HepG2 (cell line): ENCODE measurements around the gene CRIM1.

Experiments used
- EED ChIP-seq: sonication (generic); formaldehyde crosslinking; IDR thresholded peaks from 2 replicates; pipeline ENCODE4 v1.5.0; 2020; ENCODE audit warnings: mild to moderate bottlenecking, missing genetic modification reagents
- NPAS2 ChIP-seq: sonication (generic); formaldehyde crosslinking; IDR thresholded peaks from 2 replicates; pipeline ENCODE4 v1.8.0; 2022; ENCODE audit warnings: mild to moderate bottlenecking, missing genetic modification reagents, borderline replicate concordance
- PHF8 ChIP-seq: sonication (generic); formaldehyde crosslinking; IDR thresholded peaks from 2 replicates; pipeline ENCODE4 v1.5.0; 2020; ENCODE audit warnings: missing genetic modification reagents
- TCF7 ChIP-seq: sonication (generic); IDR thresholded peaks from 2 replicates; pipeline ENCODE4 v1.6.1; 2016; ENCODE audit warnings: antibody characterized with exemption, low read depth
- ZNF24 ChIP-seq: fragments of 450-650 bp; IDR thresholded peaks from 2 replicates; pipeline ENCODE4 v1.6.1; 2017; ENCODE audit warnings: antibody characterized with exemption, mild to moderate bottlenecking
- TF ChIP-seq, protein P1 (sequence below), 2 experiments: IDR thresholded peaks; 2 replicates each; pipeline ENCODE4 v1.6.1; 2011 to 2012; ENCODE audit warnings: low read length in 2 of 2, borderline replicate concordance in 1 of 2, low read depth in 1 of 2, mild to moderate bottlenecking in 1 of 2, moderate library complexity in 1 of 2

DNA sequence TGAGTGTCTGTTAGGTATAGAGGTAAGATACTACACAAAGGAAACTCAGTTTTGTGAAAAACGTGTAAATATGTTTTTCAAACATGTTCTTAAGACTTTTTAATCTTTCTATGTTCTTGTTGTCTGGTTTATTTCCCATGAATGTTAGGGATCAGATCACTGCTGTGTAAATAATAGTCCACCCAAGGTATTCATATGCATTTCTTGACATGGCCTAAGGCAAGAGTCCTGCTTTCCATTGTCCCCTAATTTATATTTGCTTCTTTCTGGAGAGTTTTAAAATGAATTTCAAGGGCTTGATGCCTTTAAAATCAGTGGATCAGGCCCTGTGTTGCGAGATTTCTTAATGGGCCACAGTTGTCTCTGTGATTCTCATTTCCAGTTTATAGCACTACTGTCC, 28.9 kb downstream of the CRIM1 start:
- TF ChIP-seq PHF8 (CRISPR knock-in tag) (no peak), NPAS2 (CRISPR knock-in tag) (no peak), ZNF24 (no peak), EED (no peak), TCF7 (no peak)
- TF ChIP-seq, protein P1, sequence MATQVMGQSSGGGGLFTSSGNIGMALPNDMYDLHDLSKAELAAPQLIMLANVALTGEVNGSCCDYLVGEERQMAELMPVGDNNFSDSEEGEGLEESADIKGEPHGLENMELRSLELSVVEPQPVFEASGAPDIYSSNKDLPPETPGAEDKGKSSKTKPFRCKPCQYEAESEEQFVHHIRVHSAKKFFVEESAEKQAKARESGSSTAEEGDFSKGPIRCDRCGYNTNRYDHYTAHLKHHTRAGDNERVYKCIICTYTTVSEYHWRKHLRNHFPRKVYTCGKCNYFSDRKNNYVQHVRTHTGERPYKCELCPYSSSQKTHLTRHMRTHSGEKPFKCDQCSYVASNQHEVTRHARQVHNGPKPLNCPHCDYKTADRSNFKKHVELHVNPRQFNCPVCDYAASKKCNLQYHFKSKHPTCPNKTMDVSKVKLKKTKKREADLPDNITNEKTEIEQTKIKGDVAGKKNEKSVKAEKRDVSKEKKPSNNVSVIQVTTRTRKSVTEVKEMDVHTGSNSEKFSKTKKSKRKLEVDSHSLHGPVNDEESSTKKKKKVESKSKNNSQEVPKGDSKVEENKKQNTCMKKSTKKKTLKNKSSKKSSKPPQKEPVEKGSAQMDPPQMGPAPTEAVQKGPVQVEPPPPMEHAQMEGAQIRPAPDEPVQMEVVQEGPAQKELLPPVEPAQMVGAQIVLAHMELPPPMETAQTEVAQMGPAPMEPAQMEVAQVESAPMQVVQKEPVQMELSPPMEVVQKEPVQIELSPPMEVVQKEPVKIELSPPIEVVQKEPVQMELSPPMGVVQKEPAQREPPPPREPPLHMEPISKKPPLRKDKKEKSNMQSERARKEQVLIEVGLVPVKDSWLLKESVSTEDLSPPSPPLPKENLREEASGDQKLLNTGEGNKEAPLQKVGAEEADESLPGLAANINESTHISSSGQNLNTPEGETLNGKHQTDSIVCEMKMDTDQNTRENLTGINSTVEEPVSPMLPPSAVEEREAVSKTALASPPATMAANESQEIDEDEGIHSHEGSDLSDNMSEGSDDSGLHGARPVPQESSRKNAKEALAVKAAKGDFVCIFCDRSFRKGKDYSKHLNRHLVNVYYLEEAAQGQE (IDR thresholded peaks at IDR 0.05; ENCODE audit: borderline replicate concordance in 1 of 2, low read depth in 1 of 2, low read length in 2 of 2): no peak
